ENCODE data around the gene PALMD. TPM values are rescaled to one million over a fixed set of nuclear protein-coding genes. Genes with fewer than 3 reads are reported as not detected.

PALMD gene
- total RNA-seq, 2 experiments from 2014 or later = not detected

GRCh38 chr1:99657213-99658030 lies 11.5 kb downstream of the PALMD start:
- ATAC-seq (ENCODE audit: low read depth) (no peak), DNase-seq (no peak)
- Mint-ChIP-seq H3K4me1 (no peaks in the 10 kb centered on the region), H3K27me3 (peaks cover 10% of the 10 kb centered on the region), H3K27ac (no peak overlapping the region), H3K36me3 (no peaks in the 10 kb centered on the region), H3K9me3 (no peaks in the 10 kb centered on the region), H3K4me3 (no peak overlapping the region)
- POLR2A ChIA-PET = no interaction called here

GRCh38 chr1:99658031-99658290 lies 12.0 kb downstream of the PALMD start:
- H3K27me3 Mint-ChIP-seq = peaks cover 9% of the 10 kb centered on the region
- no peak overlapping the region for H3K4me3 Mint-ChIP-seq
- no peaks in the 10 kb centered on the region for H3K36me3 Mint-ChIP-seq
- no peaks in the 10 kb centered on the region for H3K9me3 Mint-ChIP-seq
- POLR2A ChIA-PET = no interaction called here
- no peaks in the 10 kb centered on the region for H3K4me1 Mint-ChIP-seq
- ATAC-seq (ENCODE audit: low read depth) (no peak), DNase-seq (no peak)
- H3K27ac Mint-ChIP-seq = no peak overlapping the region

GRCh38 chr1:99659755-99660210 lies 13.9 kb downstream of the PALMD start:
- Mint-ChIP-seq H3K27me3 (peaks cover 12% of the 10 kb centered on the region), H3K4me1 (no peaks in the 10 kb centered on the region), H3K9me3 (no peaks in the 10 kb centered on the region), H3K4me3 (no peak overlapping the region), H3K27ac (no peak overlapping the region), H3K36me3 (no peaks in the 10 kb centered on the region)
- ATAC-seq (ENCODE audit: low read depth) (no peak), DNase-seq (no peak)
- POLR2A ChIA-PET = no interaction called here

- POLR2A ChIA-PET = no interaction called here
- Mint-ChIP-seq H3K27ac (no peak overlapping the region), H3K9me3 (no peaks in the 10 kb centered on the region), H3K27me3 (peaks cover 13% of the 10 kb centered on the region), H3K4me3 (no peak overlapping the region), H3K36me3 (no peaks in the 10 kb centered on the region), H3K4me1 (no peaks in the 10 kb centered on the region)
- DNase-seq (no peak), ATAC-seq (ENCODE audit: low read depth) (no peak)
These were observed 14.6 kb downstream of the PALMD start for GRCh38 chr1:99660496-99660895.

GRCh38 chr1:99661780-99662179 lies 15.9 kb downstream of the PALMD start:
- Mint-ChIP-seq H3K4me1 (no peaks in the 10 kb centered on the region), H3K4me3 (no peak overlapping the region), H3K9me3 (no peaks in the 10 kb centered on the region), H3K27me3 (peaks cover 11% of the 10 kb centered on the region), H3K36me3 (no peaks in the 10 kb centered on the region), H3K27ac (no peak overlapping the region)
- ATAC-seq (ENCODE audit: low read depth) (no peak), DNase-seq (no peak)
- POLR2A ChIA-PET = no interaction called here

- Mint-ChIP-seq H3K4me1 (no peaks in the 10 kb centered on the region), H3K36me3 (no peaks in the 10 kb centered on the region), H3K27me3 (peaks cover 11% of the 10 kb centered on the region), H3K9me3 (no peaks in the 10 kb centered on the region), H3K27ac (no peak overlapping the region), H3K4me3 (no peak overlapping the region)
- ATAC-seq (ENCODE audit: low read depth) (no peak), DNase-seq (no peak)
- POLR2A ChIA-PET = no interaction called here
These were observed 16.7 kb downstream of the PALMD start for GRCh38 chr1:99662539-99663080.

GRCh38 chr1:99663501-99663900 lies 17.6 kb downstream of the PALMD start:
- DNase-seq (no peak), ATAC-seq (ENCODE audit: low read depth) (no peak)
- Mint-ChIP-seq H3K4me3 (no peak overlapping the region), H3K27me3 (peaks cover 11% of the 10 kb centered on the region), H3K27ac (no peak overlapping the region), H3K9me3 (no peaks in the 10 kb centered on the region), H3K36me3 (no peaks in the 10 kb centered on the region), H3K4me1 (no peaks in the 10 kb centered on the region)
- POLR2A ChIA-PET = no interaction called here

GRCh38 chr1:99665212-99665611 lies 19.3 kb downstream of the PALMD start:
- Mint-ChIP-seq H3K36me3 (no peaks in the 10 kb centered on the region), H3K9me3 (no peaks in the 10 kb centered on the region), H3K27ac (no peak overlapping the region), H3K4me1 (no peaks in the 10 kb centered on the region), H3K4me3 (no peak overlapping the region), H3K27me3 (peaks cover 7% of the 10 kb centered on the region)
- POLR2A ChIA-PET = no interaction called here
- no peak for DNase-seq
- no peak for ATAC-seq (ENCODE audit: low read depth)

GRCh38 chr1:99669376-99669775 lies 23.5 kb downstream of the PALMD start:
- POLR2A ChIA-PET = no interaction called here
- Mint-ChIP-seq H3K4me3 (no peak overlapping the region), H3K27ac (no peak overlapping the region), H3K27me3 (peaks cover 16% of the 10 kb centered on the region), H3K4me1 (no peaks in the 10 kb centered on the region), H3K9me3 (no peaks in the 10 kb centered on the region), H3K36me3 (no peaks in the 10 kb centered on the region)
- DNase-seq (no peak), ATAC-seq (ENCODE audit: low read depth) (no peak)

GRCh38 chr1:99669821-99670220 lies 23.9 kb downstream of the PALMD start:
- Mint-ChIP-seq H3K36me3 (no peaks in the 10 kb centered on the region), H3K4me3 (no peak overlapping the region), H3K27ac (no peak overlapping the region), H3K9me3 (no peaks in the 10 kb centered on the region), H3K4me1 (no peaks in the 10 kb centered on the region), H3K27me3 (peaks cover 14% of the 10 kb centered on the region)
- POLR2A ChIA-PET = no interaction called here
- DNase-seq = no peak
- ATAC-seq (ENCODE audit: low read depth) = no peak

- DNase-seq (no peak), ATAC-seq (ENCODE audit: low read depth) (no peak)
- Mint-ChIP-seq H3K36me3 (no peaks in the 10 kb centered on the region), H3K4me3 (no peak overlapping the region), H3K27ac (no peak overlapping the region), H3K27me3 (peaks cover 16% of the 10 kb centered on the region), H3K9me3 (no peaks in the 10 kb centered on the region), H3K4me1 (no peaks in the 10 kb centered on the region)
- POLR2A ChIA-PET = no interaction called here
These were observed 24.7 kb downstream of the PALMD start for GRCh38 chr1:99670583-99670982.

GRCh38 chr1:99672038-99672437 lies 26.1 kb downstream of the PALMD start:
- Mint-ChIP-seq H3K27me3 (peaks cover 19% of the 10 kb centered on the region), H3K36me3 (no peaks in the 10 kb centered on the region), H3K9me3 (no peaks in the 10 kb centered on the region), H3K4me1 (no peaks in the 10 kb centered on the region), H3K27ac (no peak overlapping the region), H3K4me3 (no peak overlapping the region)
- DNase-seq = no peak
- POLR2A ChIA-PET = no interaction called here
- ATAC-seq (ENCODE audit: low read depth) = no peak

- Mint-ChIP-seq H3K4me1 (no peaks in the 10 kb centered on the region), H3K36me3 (no peaks in the 10 kb centered on the region), H3K27me3 (peaks cover 19% of the 10 kb centered on the region), H3K9me3 (no peaks in the 10 kb centered on the region), H3K4me3 (no peak overlapping the region), H3K27ac (no peak overlapping the region)
- POLR2A ChIA-PET = no interaction called here
- no peak for DNase-seq
- no peak for ATAC-seq (ENCODE audit: low read depth)
These were observed 26.8 kb downstream of the PALMD start for GRCh38 chr1:99672530-99673213.

GRCh38 chr1:99673315-99673714 lies 27.4 kb downstream of the PALMD start:
- no peak for DNase-seq
- Mint-ChIP-seq H3K4me1 (no peaks in the 10 kb centered on the region), H3K27ac (no peak overlapping the region), H3K9me3 (no peaks in the 10 kb centered on the region), H3K36me3 (no peaks in the 10 kb centered on the region), H3K27me3 (peaks cover 19% of the 10 kb centered on the region), H3K4me3 (no peak overlapping the region)
- no peak for ATAC-seq (ENCODE audit: low read depth)
- POLR2A ChIA-PET = no interaction called here
